Activated T-cell treated with anti-CD3 and anti-CD28 coated beads, Interleukin-2, amount 50 U/mL, for 4 hours (primary cell): ENCODE results near the gene ZNF761. TPM values are rescaled to one million over a fixed set of nuclear protein-coding genes. Genes with fewer than 3 reads are reported as not detected.
"Not testable (repeated sequence)": the region's sequence is repeated elsewhere in the genome, so short reads cannot be mapped to it uniquely, and the experiment has no call there.

Experiments used
- ATAC-seq, 2 donors: fragments of 200-7000 bp; cut with Tn5 transposase; one replicate each; pipeline ENCODE4 v1.10.0; 2021
- DNase-seq: peaks from one replicate; pipeline ENCODE4 v3.0.0-alpha.2; 2020
- H3K27me3 Mint-ChIP-seq: one replicate; pipeline ENCODE4 v1.8.0; 2021; ENCODE audit warnings: low read depth, mixed read lengths
- H3K36me3 Mint-ChIP-seq: one replicate; pipeline ENCODE4 v1.8.0; 2022; ENCODE audit warnings: mixed read lengths; ENCODE audit not compliant: insufficient read depth
- H3K4me1 Mint-ChIP-seq: one replicate; pipeline ENCODE4 v1.8.0; 2021; ENCODE audit warnings: low read depth, mixed read lengths
- H3K4me3 Mint-ChIP-seq: one replicate; pipeline ENCODE4 v1.8.0; 2021; ENCODE audit warnings: mild to moderate bottlenecking, moderate library complexity, mixed read lengths
- H3K9me3 Mint-ChIP-seq: one replicate; pipeline ENCODE4 v1.8.0; 2021; ENCODE audit warnings: mixed read lengths
- total RNA-seq, 3 donors: library from RNA; stranded (reverse); gene quantifications; one replicate each; pipeline ENCODE4 v1.2.1, GENCODE V29; 2021

ZNF761 gene
- total RNA-seq, 3 donors from 2014 or later, result 7.8 to 9.0 (median 8.4) TPM

- Mint-ChIP-seq H3K4me3 (no peak overlapping the region), H3K36me3 (peaks cover 48% of the 10 kb centered on the region), H3K9me3 (peaks cover 25% of the 10 kb centered on the region), H3K4me1 (peaks cover 23% of the 10 kb centered on the region), H3K27me3 (no peaks in the 10 kb centered on the region)
- DNase-seq (no peak), ATAC-seq (no peak)
Measured at GRCh38 chr19:53471916-53472315, 40.1 kb downstream of the ZNF761 start.

GRCh38 chr19:53474832-53475231 is 43.0 kb downstream of the ZNF761 start:
- not testable (repeated sequence) for H3K27me3 Mint-ChIP-seq, H3K4me3 Mint-ChIP-seq, DNase-seq, H3K4me1 Mint-ChIP-seq, ATAC-seq
- H3K36me3 Mint-ChIP-seq, result peaks cover 71% of the 10 kb centered on the region
- peaks cover 34% of the 10 kb centered on the region for H3K9me3 Mint-ChIP-seq

- not testable (repeated sequence) for H3K4me1 Mint-ChIP-seq, ATAC-seq, DNase-seq, H3K27me3 Mint-ChIP-seq, H3K4me3 Mint-ChIP-seq
- Mint-ChIP-seq H3K9me3 (peaks cover 39% of the 10 kb centered on the region), H3K36me3 (peaks cover 77% of the 10 kb centered on the region)
Measured at GRCh38 chr19:53475470-53475869, 43.7 kb downstream of the ZNF761 start.

GRCh38 chr19:53483751-53484150 is 52.0 kb downstream of the ZNF761 start:
- Mint-ChIP-seq H3K9me3 (peaks cover 47% of the 10 kb centered on the region), H3K36me3 (peaks cover 82% of the 10 kb centered on the region)
- ATAC-seq, H3K27me3 Mint-ChIP-seq, DNase-seq, H3K4me3 Mint-ChIP-seq, H3K4me1 Mint-ChIP-seq: not testable (repeated sequence)

GRCh38 chr19:53485046-53486004 is 53.5 kb downstream of the ZNF761 start:
- Mint-ChIP-seq H3K4me1 (no peaks in the 10 kb centered on the region), H3K9me3 (peaks cover 41% of the 10 kb centered on the region), H3K27me3 (no peaks in the 10 kb centered on the region), H3K36me3 (peaks cover 74% of the 10 kb centered on the region), H3K4me3 (no peak overlapping the region)
- ATAC-seq, result no peak
- no peak for DNase-seq

- Mint-ChIP-seq H3K9me3 (peaks cover 60% of the 10 kb centered on the region), H3K27me3 (no peaks in the 10 kb centered on the region), H3K4me3 (no peak overlapping the region), H3K36me3 (peaks cover 59% of the 10 kb centered on the region), H3K4me1 (no peaks in the 10 kb centered on the region)
- no peak for DNase-seq
- ATAC-seq, result no peak
Measured at GRCh38 chr19:53492153-53492552, 60.4 kb downstream of the ZNF761 start.

- not testable (repeated sequence) for H3K27me3 Mint-ChIP-seq, H3K4me1 Mint-ChIP-seq, H3K4me3 Mint-ChIP-seq, ATAC-seq, DNase-seq
- Mint-ChIP-seq H3K9me3 (peaks cover 50% of the 10 kb centered on the region), H3K36me3 (peaks cover 15% of the 10 kb centered on the region)
Measured at GRCh38 chr19:53497311-53498023, 65.7 kb downstream of the ZNF761 start.

GRCh38 chr19:53498024-53498395 is 66.2 kb downstream of the ZNF761 start:
- H3K4me1 Mint-ChIP-seq, DNase-seq, H3K4me3 Mint-ChIP-seq, ATAC-seq, H3K27me3 Mint-ChIP-seq, H3K36me3 Mint-ChIP-seq: not testable (repeated sequence)
- H3K9me3 Mint-ChIP-seq, result peaks cover 45% of the 10 kb centered on the region

- peaks cover 17% of the 10 kb centered on the region for H3K9me3 Mint-ChIP-seq
- ATAC-seq, H3K36me3 Mint-ChIP-seq, H3K4me3 Mint-ChIP-seq, H3K4me1 Mint-ChIP-seq, DNase-seq: not testable (repeated sequence)
- H3K27me3 Mint-ChIP-seq, result peaks cover 19% of the 10 kb centered on the region
Measured at GRCh38 chr19:53503151-53503550, 71.4 kb downstream of the ZNF761 start.

GRCh38 chr19:53503671-53504364 is 72.0 kb downstream of the ZNF761 start:
- not testable (repeated sequence) for H3K4me1 Mint-ChIP-seq, H3K4me3 Mint-ChIP-seq, ATAC-seq, H3K36me3 Mint-ChIP-seq, DNase-seq
- H3K9me3 Mint-ChIP-seq, result peaks cover 12% of the 10 kb centered on the region
- peaks cover 21% of the 10 kb centered on the region for H3K27me3 Mint-ChIP-seq

GRCh38 chr19:53504365-53504703 is 72.5 kb downstream of the ZNF761 start:
- not testable (repeated sequence) for H3K36me3 Mint-ChIP-seq, H3K4me3 Mint-ChIP-seq, H3K4me1 Mint-ChIP-seq, DNase-seq, H3K9me3 Mint-ChIP-seq
- ATAC-seq, result peak in 1 of 2 donors; percentile 43
- H3K27me3 Mint-ChIP-seq, result peaks cover 21% of the 10 kb centered on the region

GRCh38 chr19:53504885-53505284 is 73.1 kb downstream of the ZNF761 start:
- Mint-ChIP-seq H3K36me3 (no peaks in the 10 kb centered on the region), H3K4me3 (no peak overlapping the region), H3K9me3 (peaks cover 6% of the 10 kb centered on the region), H3K4me1 (no peaks in the 10 kb centered on the region), H3K27me3 (peaks cover 21% of the 10 kb centered on the region)
- ATAC-seq (no peak), DNase-seq (no peak)

- DNase-seq, result no peak
- ATAC-seq, result no peak
- H3K4me1 Mint-ChIP-seq, result peaks cover under 1% of the 10 kb centered on the region
- H3K27me3 Mint-ChIP-seq, result peaks cover 21% of the 10 kb centered on the region
- H3K9me3 Mint-ChIP-seq, result peaks cover 6% of the 10 kb centered on the region
- H3K36me3 Mint-ChIP-seq, result no peaks in the 10 kb centered on the region
- no peak overlapping the region for H3K4me3 Mint-ChIP-seq
Measured at GRCh38 chr19:53506728-53507127, 74.9 kb downstream of the ZNF761 start.
